Breast epithelium (tissue), 3 donors: ENCODE results near the gene TMCC3.

ENCODE experiments used
- CTCF ChIP-seq, 3 donors: fragments of 450-650 bp; IDR thresholded peaks; one replicate each; pipeline ENCODE4 v1.5.1; 2016 to 2017; ENCODE audit warnings: antibody characterized with exemption in 3 of 3, mild to moderate bottlenecking in 3 of 3, moderate library complexity in 3 of 3
- POLR2A ChIP-seq: fragments of 450-650 bp; IDR thresholded peaks from one replicate; pipeline ENCODE4 v1.6.1; 2016; ENCODE audit warnings: antibody characterized with exemption, mild to moderate bottlenecking, moderate library complexity

GRCh38 chr12:94595152-94595551, 55.2 kb downstream of the TMCC3 start:
- no peak for TF ChIP-seq CTCF (IDR thresholded peaks at IDR 0.05)
- no peak for TF ChIP-seq POLR2A
